HCT116 (cell line): ENCODE data around the gene SERPINE3. TPM values are rescaled to one million over a fixed set of nuclear protein-coding genes. Genes with fewer than 3 reads are reported as not detected.

ENCODE experiments used
- ATAC-seq: fragments of 200-7000 bp; cut with Tn5 transposase; 2 replicates; pipeline ENCODE4 v1.9.1; 2020; ENCODE audit warnings: mild to moderate bottlenecking, moderate library complexity
- BruUV-seq: library from RNA; stranded (reverse); fragments of 400-500 nt; replicated peaks from 2 replicates; lab custom pipeline; 2021; lab: Mats Ljungman, UMichigan
- CTCF ChIA-PET: fragments of 300-600 bp; sonication (Branson Sonifier 250); formaldehyde crosslinking; loops from one replicate; lab custom pipeline; 2021; ENCODE audit warnings: antibody characterized with exemption; lab: Charles Lee
- POLR2A ChIA-PET: fragments of 300-600, 350-600 bp; sonication (Branson Sonifier 250); formaldehyde crosslinking; loops from one replicate; lab custom pipeline; 2021; ENCODE audit warnings: antibody characterized with exemption; lab: Charles Lee
- RAD21 ChIA-PET, 2 experiments: fragments of 300-600 bp; sonication (Branson Sonifier 250); formaldehyde crosslinking; loops; one replicate each; lab custom pipeline; 2023; ENCODE audit warnings: low total read pairs in 2 of 2; ENCODE audit not compliant: uncharacterized antibody in 2 of 2, unreplicated experiment in 2 of 2, low non-redundant PET in 1 of 2; lab: Charles Lee
- DNase-seq: peaks from one replicate; pipeline ENCODE4 v3.0.0-alpha.2; 2010; ENCODE audit warnings: low read depth, low spot score
- H2AFZ ChIP-seq: fragments of 200-600 bp; shearing (Covaris generic), sonication (generic); 2 replicates; pipeline ENCODE4 v1.6.1; 2017; ENCODE audit warnings: low read depth, mixed run types, mixed read lengths, antibody characterized with exemption, low read length; ENCODE audit not compliant: poor library complexity, severe bottlenecking
- H3K27ac ChIP-seq: 2 replicates; pipeline ENCODE4 v1.5.1; 2012; ENCODE audit warnings: low read depth, low read length
- H3K27me3 ChIP-seq: fragments of 200-600 bp; sonication (generic); 2 replicates; pipeline ENCODE4 v1.6.1; 2016; ENCODE audit warnings: mixed run types, low read length, mixed read lengths; ENCODE audit not compliant: insufficient read depth
- H3K36me3 ChIP-seq, 2 experiments: fragments of 200-500 bp in 1 of 2; fragments of 200-600 bp in 1 of 2; sonication (Bioruptor generic) in 1 of 2; sonication (generic) in 1 of 2; 2 replicates each; pipeline versions ENCODE4 v1.5.1 to v1.6.1; 2014 to 2016; ENCODE audit warnings: low read length in 2 of 2, inconsistent platforms in 1 of 2, mixed read lengths in 1 of 2, mixed run types in 1 of 2; ENCODE audit not compliant: insufficient read depth in 2 of 2, control insufficient read depth in 1 of 2
- H3K4me1 ChIP-seq, 2 experiments: fragments of 200-600 bp in 1 of 2; sonication (generic) in 1 of 2; 2 replicates each; pipeline versions ENCODE4 v1.5.1 to v1.6.1; 2012 to 2017; ENCODE audit warnings: low read length in 2 of 2, inconsistent platforms in 1 of 2, mild to moderate bottlenecking in 1 of 2, mixed read lengths in 1 of 2, mixed run types in 1 of 2, moderate library complexity in 1 of 2; ENCODE audit not compliant: insufficient read depth in 2 of 2, control insufficient read depth in 1 of 2
- H3K4me2 ChIP-seq: fragments of 200-600 bp; sonication (generic); 2 replicates; pipeline ENCODE4 v1.6.1; 2017; ENCODE audit warnings: mixed run types, low read length, mixed read lengths
- H3K4me3 ChIP-seq, 2 experiments: fragments of 200-600 bp in 1 of 2; sonication (generic) in 1 of 2; replicated peaks in 1 of 2; 2 replicates each; pipeline ENCODE4 v1.5.1; 2011 to 2016; ENCODE audit warnings: low read length in 2 of 2, control low read depth in 1 of 2, low read depth in 1 of 2, mild to moderate bottlenecking in 1 of 2, mixed read lengths in 1 of 2, mixed run types in 1 of 2
- H3K79me2 ChIP-seq: fragments of 200-600 bp; sonication (generic); 2 replicates; pipeline ENCODE4 v1.6.1; 2017; ENCODE audit warnings: mild to moderate bottlenecking, mixed run types, low read length, moderate library complexity, mixed read lengths; ENCODE audit not compliant: insufficient read depth
- H3K9ac ChIP-seq: fragments of 200-600 bp; sonication (generic); 2 replicates; pipeline ENCODE4 v1.6.1; 2016; ENCODE audit warnings: low read length, mixed read lengths
- H3K9me2 ChIP-seq: fragments of 200-600 bp; sonication (generic), shearing (Covaris generic); 2 replicates; pipeline ENCODE4 v1.6.1; 2017; ENCODE audit warnings: mixed run types, mild to moderate bottlenecking, moderate library complexity; ENCODE audit not compliant: insufficient read depth
- H3K9me3 ChIP-seq, 2 experiments: fragments of 200-500 bp in 1 of 2; fragments of 200-600 bp in 1 of 2; sonication (Bioruptor generic) in 1 of 2; sonication (generic) in 1 of 2; 2 replicates each; pipeline ENCODE4 v1.6.1; 2014 to 2017; ENCODE audit warnings: low read length in 2 of 2, mixed read lengths in 2 of 2, inconsistent platforms in 1 of 2, low read depth in 1 of 2, mild to moderate bottlenecking in 1 of 2, mixed run types in 1 of 2, moderate library complexity in 1 of 2; ENCODE audit not compliant: control insufficient read depth in 1 of 2, insufficient read depth in 1 of 2
- H4K20me1 ChIP-seq: fragments of 200-600 bp; sonication (generic), shearing (Covaris generic); 2 replicates; pipeline ENCODE4 v1.6.1; 2017; ENCODE audit warnings: mixed run types, mild to moderate bottlenecking, moderate library complexity; ENCODE audit not compliant: insufficient read depth
- ATF3 ChIP-seq: IDR thresholded peaks from 2 replicates; pipeline ENCODE4 v1.6.1; 2012
- CEBPB ChIP-seq: IDR thresholded peaks from 2 replicates; pipeline ENCODE4 v1.6.1; 2012; ENCODE audit warnings: low read depth
- ELF1 ChIP-seq: IDR thresholded peaks from 2 replicates; pipeline ENCODE4 v1.6.1; 2012; ENCODE audit warnings: low read depth, borderline replicate concordance
- EZH2 ChIP-seq: fragments of 200-600 bp; sonication (generic); IDR thresholded peaks from 2 replicates; pipeline ENCODE4 v1.6.1; 2017; ENCODE audit warnings: antibody characterized with exemption, mixed run types
- EZH2phosphoT487 ChIP-seq: fragments of 200-600 bp; IDR thresholded peaks from 2 replicates; pipeline ENCODE4 v1.6.1; 2018; ENCODE audit warnings: antibody characterized with exemption, borderline replicate concordance
- POLR2A ChIP-seq: IDR thresholded peaks from 2 replicates; pipeline ENCODE4 v1.7.0; 2011; ENCODE audit warnings: borderline replicate concordance; ENCODE audit not compliant: insufficient read depth, insufficient read length; ENCODE audit errors: extremely low read depth
- POLR2AphosphoS5 ChIP-seq: IDR thresholded peaks from 2 replicates; pipeline ENCODE4 v1.6.1; 2011; ENCODE audit warnings: mild to moderate bottlenecking, low read depth, low read length, moderate library complexity
- RAD21 ChIP-seq: IDR thresholded peaks from 2 replicates; pipeline ENCODE4 v1.6.1; 2012; ENCODE audit warnings: low read depth, mild to moderate bottlenecking
- SIN3A ChIP-seq: IDR thresholded peaks from 2 replicates; pipeline ENCODE4 v1.6.1; 2012; ENCODE audit warnings: low read depth
- SP1 ChIP-seq: IDR thresholded peaks from 2 replicates; pipeline ENCODE4 v1.6.1; 2012; ENCODE audit warnings: low read depth
- YY1 ChIP-seq: IDR thresholded peaks from 2 replicates; pipeline ENCODE4 v1.6.1; 2011; ENCODE audit warnings: low read length, low read depth, moderate library complexity, mild to moderate bottlenecking; ENCODE audit not compliant: insufficient replicate concordance; ENCODE audit errors: extremely low read depth
- intact Hi-C: fragments of 100-400 bp; cut with micrococcal nuclease; formaldehyde crosslinking; loops from 2 replicates; pipeline ENCODE4 v1.10.0; 2022
- total RNA-seq: library from RNA; stranded (reverse); gene quantifications from one replicate; pipeline ENCODE4 v1.2.1, GENCODE V29; 2021; ENCODE audit not compliant: unreplicated experiment

Gene SERPINE3
- total RNA-seq, 1 experiment from 2014 or later, result not detected

- ChIA-PET POLR2A (no interaction called here), RAD21 (no interaction called here), CTCF (no interaction called here)
- no peaks in the 10 kb centered on the region for H3K9me3 ChIP-seq
- TF ChIP-seq SIN3A (no peak), RAD21 (no peak), EZH2phosphoT487 (no peak), YY1 (no peak), ELF1 (no peak), CEBPB (no peak), POLR2A (no peak), SP1 (no peak), EZH2 (no peak), POLR2AphosphoS5 (no peak), ATF3 (no peak)
- H3K4me2 ChIP-seq, result no peak overlapping the region
- no peak overlapping the region for H3K9ac ChIP-seq
- no peaks in the 10 kb centered on the region for H3K36me3 ChIP-seq
- no peak overlapping the region for H3K4me3 ChIP-seq
- H4K20me1 ChIP-seq, result no peaks in the 10 kb centered on the region
- intact Hi-C loops, result no loop called here
- no peaks in the 10 kb centered on the region for H3K4me1 ChIP-seq
- H3K79me2 ChIP-seq, result no peaks in the 10 kb centered on the region
- no peaks in the 10 kb centered on the region for H3K27me3 ChIP-seq
- no peaks in the 10 kb centered on the region for H3K9me2 ChIP-seq
- H2AFZ ChIP-seq, result no peak overlapping the region
- H3K27ac ChIP-seq, result no peak overlapping the region
- ATAC-seq, result no peak
- BruUV-seq, result no TSS peak
- DNase-seq, result no peak
Observed at GRCh38 chr13:51347099-51347498, 7.6 kb downstream of the SERPINE3 start.
